Mononuclear cell (primary cell): ENCODE results near the gene COBL. TPM values are rescaled to one million over a fixed set of nuclear protein-coding genes. Genes with fewer than 3 reads are reported as not detected.
"Not testable (repeated sequence)": the region's sequence is repeated elsewhere in the genome, so short reads cannot be mapped to it uniquely, and the experiment has no call there.

Source experiments
- H3K27me3 ChIP-seq: 2 replicates; pipeline ENCODE4 v1.6.0; 2011; ENCODE audit warnings: low read length, control low read depth; ENCODE audit not compliant: insufficient read depth
- H3K4me1 ChIP-seq: 2 replicates; pipeline ENCODE4 v1.5.1; 2011; ENCODE audit warnings: mild to moderate bottlenecking, low read length, control low read depth; ENCODE audit not compliant: insufficient read depth
- H3K4me3 ChIP-seq: 2 replicates; pipeline ENCODE4 v1.5.1; 2011; ENCODE audit warnings: mild to moderate bottlenecking, low read length, moderate library complexity
- H3K9me3 ChIP-seq: 2 replicates; pipeline ENCODE4 v1.5.1; 2011; ENCODE audit warnings: low read depth, mild to moderate bottlenecking, control low read depth, low read length
- total RNA-seq: library from RNA; depleted of rRNA; stranded (reverse); fragments of >200 nt; gene quantifications from one replicate; pipeline ENCODE4 v1.2.3, GENCODE V29; 2012

The COBL gene
- total RNA-seq, 1 donor: 0.10 TPM

- H3K4me3 ChIP-seq: no peak overlapping the region
- H3K9me3 ChIP-seq: no peaks in the 10 kb centered on the region
- H3K4me1 ChIP-seq: no peaks in the 10 kb centered on the region
- no peaks in the 10 kb centered on the region for H3K27me3 ChIP-seq
Observed at GRCh38 chr7:51007551-51008505, 308.8 kb downstream of the COBL start.

- Histone ChIP-seq H3K4me3 (no peak overlapping the region), H3K27me3 (no peaks in the 10 kb centered on the region), H3K4me1 (no peaks in the 10 kb centered on the region), H3K9me3 (no peaks in the 10 kb centered on the region)
Observed at GRCh38 chr7:51006483-51007235, 309.9 kb downstream of the COBL start.

GRCh38 chr7:51005074-51005473 lies 311.5 kb downstream of the COBL start:
- no peaks in the 10 kb centered on the region for H3K4me1 ChIP-seq
- no peaks in the 10 kb centered on the region for H3K9me3 ChIP-seq
- H3K27me3 ChIP-seq: no peaks in the 10 kb centered on the region
- H3K4me3 ChIP-seq: no peak overlapping the region

GRCh38 chr7:51000956-51001355 lies 315.7 kb downstream of the COBL start:
- no peaks in the 10 kb centered on the region for H3K4me1 ChIP-seq

GRCh38 chr7:50994753-50995319 lies 321.8 kb downstream of the COBL start:
- H3K27me3 ChIP-seq: no peaks in the 10 kb centered on the region
- H3K4me3 ChIP-seq: no peak overlapping the region
- H3K9me3 ChIP-seq: no peaks in the 10 kb centered on the region
- H3K4me1 ChIP-seq: no peaks in the 10 kb centered on the region

More at GRCh38 chr7:51000956-51001355, 315.7 kb downstream of the COBL start:
- Histone ChIP-seq H3K4me3 (no peak overlapping the region), H3K9me3 (no peaks in the 10 kb centered on the region), H3K27me3 (no peaks in the 10 kb centered on the region)

GRCh38 chr7:50990214-50990613 lies 326.4 kb downstream of the COBL start:
- H3K27me3 ChIP-seq, H3K9me3 ChIP-seq, H3K4me3 ChIP-seq, H3K4me1 ChIP-seq: not testable (repeated sequence)

- Histone ChIP-seq H3K4me3 (no peak overlapping the region), H3K27me3 (no peaks in the 10 kb centered on the region), H3K9me3 (no peaks in the 10 kb centered on the region), H3K4me1 (no peaks in the 10 kb centered on the region)
Observed at GRCh38 chr7:50988988-50989387, 327.6 kb downstream of the COBL start.

GRCh38 chr7:50988465-50988864 lies 328.1 kb downstream of the COBL start:
- H3K27me3 ChIP-seq: no peaks in the 10 kb centered on the region
- no peaks in the 10 kb centered on the region for H3K4me1 ChIP-seq
- H3K4me3 ChIP-seq: no peak overlapping the region
- H3K9me3 ChIP-seq: no peaks in the 10 kb centered on the region

- H3K27me3 ChIP-seq: no peaks in the 10 kb centered on the region
- no peak overlapping the region for H3K4me3 ChIP-seq
- H3K4me1 ChIP-seq: no peaks in the 10 kb centered on the region
Observed at GRCh38 chr7:50985096-50985495, 331.5 kb downstream of the COBL start.

GRCh38 chr7:50983850-50984249 lies 332.8 kb downstream of the COBL start:
- Histone ChIP-seq H3K4me1 (no peaks in the 10 kb centered on the region), H3K9me3 (no peaks in the 10 kb centered on the region), H3K4me3 (no peak overlapping the region), H3K27me3 (no peaks in the 10 kb centered on the region)

More at GRCh38 chr7:50985096-50985495, 331.5 kb downstream of the COBL start:
- H3K9me3 ChIP-seq: no peaks in the 10 kb centered on the region

GRCh38 chr7:50982626-50983025 lies 334.0 kb downstream of the COBL start:
- Histone ChIP-seq H3K27me3 (no peaks in the 10 kb centered on the region), H3K9me3 (no peaks in the 10 kb centered on the region), H3K4me1 (no peaks in the 10 kb centered on the region)

GRCh38 chr7:50981743-50982142 lies 334.9 kb downstream of the COBL start:
- Histone ChIP-seq H3K9me3 (no peaks in the 10 kb centered on the region), H3K27me3 (no peaks in the 10 kb centered on the region), H3K4me1 (no peaks in the 10 kb centered on the region), H3K4me3 (no peak overlapping the region)

More at GRCh38 chr7:50982626-50983025, 334.0 kb downstream of the COBL start:
- H3K4me3 ChIP-seq: no peak overlapping the region

GRCh38 chr7:50980411-50980810 lies 336.2 kb downstream of the COBL start:
- Histone ChIP-seq H3K27me3 (no peaks in the 10 kb centered on the region), H3K4me1 (no peaks in the 10 kb centered on the region), H3K9me3 (no peaks in the 10 kb centered on the region), H3K4me3 (no peak overlapping the region)

GRCh38 chr7:50978633-50979215 lies 337.9 kb downstream of the COBL start:
- Histone ChIP-seq H3K9me3 (no peaks in the 10 kb centered on the region), H3K4me3 (no peak overlapping the region), H3K27me3 (no peaks in the 10 kb centered on the region), H3K4me1 (no peaks in the 10 kb centered on the region)

GRCh38 chr7:50977421-50977820 lies 339.2 kb downstream of the COBL start:
- Histone ChIP-seq H3K9me3 (no peaks in the 10 kb centered on the region), H3K4me3 (no peak overlapping the region), H3K4me1 (no peaks in the 10 kb centered on the region), H3K27me3 (no peaks in the 10 kb centered on the region)
